ENCODE measurements around the gene RPL31. TPM values are rescaled to one million over a fixed set of nuclear protein-coding genes. Genes with fewer than 3 reads are reported as not detected.

The RPL31 gene
- total RNA-seq, 1 experiment from 2014 or later: 1,893 TPM

DNA sequence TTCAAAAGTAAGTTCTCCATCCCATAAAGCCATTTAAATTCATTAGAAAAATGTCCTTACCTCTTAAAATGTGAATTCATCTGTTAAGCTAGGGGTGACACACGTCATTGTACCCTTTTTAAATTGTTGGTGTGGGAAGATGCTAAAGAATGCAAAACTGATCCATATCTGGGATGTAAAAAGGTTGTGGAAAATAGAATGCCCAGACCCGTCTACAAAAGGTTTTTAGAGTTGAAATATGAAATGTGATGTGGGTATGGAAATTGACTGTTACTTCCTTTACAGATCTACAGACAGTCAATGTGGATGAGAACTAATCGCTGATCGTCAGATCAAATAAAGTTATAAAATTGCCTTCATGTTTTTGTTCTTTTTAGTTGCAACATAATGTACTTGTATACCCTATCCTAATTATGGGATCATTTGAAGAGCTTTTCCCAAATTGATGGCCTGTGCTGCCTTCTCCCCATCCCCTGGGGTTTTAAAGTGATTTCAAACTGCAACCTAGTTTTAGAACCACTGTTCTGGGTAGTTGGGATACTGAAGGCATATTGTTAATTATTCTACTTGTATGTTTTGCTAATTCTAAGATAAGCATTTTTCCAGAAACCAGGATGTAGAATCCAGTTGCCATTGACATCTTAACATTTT is 4.1 kb downstream of the RPL31 start:
- Mint-ChIP-seq H3K27me3 (ENCODE audit: low read depth) (peaks cover 4% of the 10 kb centered on the region), H3K4me1 (peaks cover 35 to 45% of the 10 kb centered on the region in 2 experiments), H3K27ac (no peak overlapping the region), H3K4me3 (peak overlapping the region in 1 of 2 experiments; percentile 17; a peak in 1 of 5 replicates), H3K36me3 (ENCODE audit: insufficient read depth in 1 of 3, low read depth in 3 of 3) (peaks cover 66 to 82% (median 82%) of the 10 kb centered on the region in 3 experiments), H3K9me3 (peaks cover 5% of the 10 kb centered on the region in 2 experiments; a peak in 4 of 5 replicates)
- Histone ChIP-seq H2BK15ac (ENCODE audit: low read depth, low read length) (no peak overlapping the region), H4K5ac (ENCODE audit: insufficient read length, low read depth, low read length) (no peak overlapping the region), H2BK12ac (ENCODE audit: insufficient read length, low read depth, low read length) (no peak overlapping the region), H4K91ac (ENCODE audit: insufficient read length, low read depth, low read length) (no peak overlapping the region), H2BK20ac (ENCODE audit: low read depth, low read length, poor library complexity, severe bottlenecking) (no peak overlapping the region), H3K4me2 (ENCODE audit: insufficient read depth, insufficient read length, low read length) (no peak overlapping the region), H3K9ac (ENCODE audit: extremely low read depth, insufficient read length, low read length) (no peak overlapping the region), H3K18ac (ENCODE audit: insufficient read length, low read depth, low read length) (no peak overlapping the region), H2BK5ac (ENCODE audit: insufficient read length, low read length) (no peak overlapping the region), H3K23me2 (ENCODE audit: insufficient read length, low read depth, low read length, poor library complexity, severe bottlenecking) (peaks cover 8% of the 10 kb centered on the region), H3K79me1 (ENCODE audit: insufficient read depth, low read depth, low read length, poor library complexity, severe bottlenecking) (no peaks in the 10 kb centered on the region), H2BK120ac (ENCODE audit: low read depth, low read length, poor library complexity, severe bottlenecking) (no peak overlapping the region), H4K8ac (replicated peaks; ENCODE audit: insufficient read length, low read depth, low read length) (no peak overlapping the region), H4K20me1 (ENCODE audit: control insufficient read depth, insufficient read depth, insufficient read length) (no peaks in the 10 kb centered on the region), H3K9me3 (ENCODE audit: control insufficient read depth, low read depth, low read length) (no peaks in the 10 kb centered on the region), H3K56ac (ENCODE audit: insufficient read length, low read depth, low read length) (no peak overlapping the region), H2AK5ac (ENCODE audit: insufficient read length, low read length) (no peak overlapping the region), H3K79me2 (ENCODE audit: insufficient read depth, low read length) (peaks cover 15% of the 10 kb centered on the region; the same call in 1 of the 2 replicates), H3K4me1 (ENCODE audit: insufficient read depth, low read length) (peaks cover 3% of the 10 kb centered on the region; the same call in 1 of the 2 replicates), H3K14ac (ENCODE audit: insufficient read depth, low read length) (no peak overlapping the region), H2AFZ (ENCODE audit: low read length) (no peak overlapping the region), H3K27me3 (ENCODE audit: insufficient read depth, low read length) (no peaks in the 10 kb centered on the region), H3K23ac (ENCODE audit: insufficient read length, low read depth, low read length) (no peak overlapping the region), H3K27ac (ENCODE audit: insufficient read length, low read depth, low read length) (no peak overlapping the region), H3K4ac (ENCODE audit: low read depth, low read length) (no peak overlapping the region), H3T11ph (ENCODE audit: low read length) (no peak overlapping the region)
- TF ChIP-seq, protein P1, sequence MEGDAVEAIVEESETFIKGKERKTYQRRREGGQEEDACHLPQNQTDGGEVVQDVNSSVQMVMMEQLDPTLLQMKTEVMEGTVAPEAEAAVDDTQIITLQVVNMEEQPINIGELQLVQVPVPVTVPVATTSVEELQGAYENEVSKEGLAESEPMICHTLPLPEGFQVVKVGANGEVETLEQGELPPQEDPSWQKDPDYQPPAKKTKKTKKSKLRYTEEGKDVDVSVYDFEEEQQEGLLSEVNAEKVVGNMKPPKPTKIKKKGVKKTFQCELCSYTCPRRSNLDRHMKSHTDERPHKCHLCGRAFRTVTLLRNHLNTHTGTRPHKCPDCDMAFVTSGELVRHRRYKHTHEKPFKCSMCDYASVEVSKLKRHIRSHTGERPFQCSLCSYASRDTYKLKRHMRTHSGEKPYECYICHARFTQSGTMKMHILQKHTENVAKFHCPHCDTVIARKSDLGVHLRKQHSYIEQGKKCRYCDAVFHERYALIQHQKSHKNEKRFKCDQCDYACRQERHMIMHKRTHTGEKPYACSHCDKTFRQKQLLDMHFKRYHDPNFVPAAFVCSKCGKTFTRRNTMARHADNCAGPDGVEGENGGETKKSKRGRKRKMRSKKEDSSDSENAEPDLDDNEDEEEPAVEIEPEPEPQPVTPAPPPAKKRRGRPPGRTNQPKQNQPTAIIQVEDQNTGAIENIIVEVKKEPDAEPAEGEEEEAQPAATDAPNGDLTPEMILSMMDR (conservative IDR thresholded peaks at IDR 0.05): no peak
- DNase-seq: no peak
- no CpG with 5 or more reads among the region's 4 CpGs for WGBS (ENCODE audit: extremely low coverage, insufficient read length, low lambda C conversion rate)
